ENCODE results near the gene SEL1L2.
A peak's percentile ranks its signal among the peaks of the same experiment; 100 is the strongest.

SEL1L2 gene

DNA sequence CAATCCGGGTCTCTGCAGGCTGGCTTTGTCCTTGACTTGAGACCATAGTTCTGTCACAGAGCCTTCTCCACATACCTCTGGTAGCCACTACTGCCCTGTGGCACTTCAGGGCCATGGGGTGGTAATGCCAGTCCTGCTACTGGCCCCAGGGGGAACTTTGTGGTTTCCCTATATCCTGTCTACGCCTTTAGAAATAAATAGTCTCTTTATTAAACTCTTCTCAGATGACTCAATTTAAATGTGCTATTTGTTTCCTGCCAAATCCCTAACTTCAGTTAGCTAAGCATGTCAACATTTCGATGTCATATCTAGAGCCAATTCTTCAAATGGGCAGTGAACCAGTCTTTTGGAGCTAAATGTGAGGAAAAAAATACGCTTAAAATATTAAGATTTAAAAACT is 60.1 kb downstream of the SEL1L2 start:
- DNase-seq (ENCODE audit: insufficient read length, low spot score) (no peak), FAIRE-seq (no peak)
- TF ChIP-seq, protein P1, sequence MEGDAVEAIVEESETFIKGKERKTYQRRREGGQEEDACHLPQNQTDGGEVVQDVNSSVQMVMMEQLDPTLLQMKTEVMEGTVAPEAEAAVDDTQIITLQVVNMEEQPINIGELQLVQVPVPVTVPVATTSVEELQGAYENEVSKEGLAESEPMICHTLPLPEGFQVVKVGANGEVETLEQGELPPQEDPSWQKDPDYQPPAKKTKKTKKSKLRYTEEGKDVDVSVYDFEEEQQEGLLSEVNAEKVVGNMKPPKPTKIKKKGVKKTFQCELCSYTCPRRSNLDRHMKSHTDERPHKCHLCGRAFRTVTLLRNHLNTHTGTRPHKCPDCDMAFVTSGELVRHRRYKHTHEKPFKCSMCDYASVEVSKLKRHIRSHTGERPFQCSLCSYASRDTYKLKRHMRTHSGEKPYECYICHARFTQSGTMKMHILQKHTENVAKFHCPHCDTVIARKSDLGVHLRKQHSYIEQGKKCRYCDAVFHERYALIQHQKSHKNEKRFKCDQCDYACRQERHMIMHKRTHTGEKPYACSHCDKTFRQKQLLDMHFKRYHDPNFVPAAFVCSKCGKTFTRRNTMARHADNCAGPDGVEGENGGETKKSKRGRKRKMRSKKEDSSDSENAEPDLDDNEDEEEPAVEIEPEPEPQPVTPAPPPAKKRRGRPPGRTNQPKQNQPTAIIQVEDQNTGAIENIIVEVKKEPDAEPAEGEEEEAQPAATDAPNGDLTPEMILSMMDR (IDR thresholded peaks at IDR 0.05; ENCODE audit: insufficient read depth, missing control alignments) = no peak

DNA sequence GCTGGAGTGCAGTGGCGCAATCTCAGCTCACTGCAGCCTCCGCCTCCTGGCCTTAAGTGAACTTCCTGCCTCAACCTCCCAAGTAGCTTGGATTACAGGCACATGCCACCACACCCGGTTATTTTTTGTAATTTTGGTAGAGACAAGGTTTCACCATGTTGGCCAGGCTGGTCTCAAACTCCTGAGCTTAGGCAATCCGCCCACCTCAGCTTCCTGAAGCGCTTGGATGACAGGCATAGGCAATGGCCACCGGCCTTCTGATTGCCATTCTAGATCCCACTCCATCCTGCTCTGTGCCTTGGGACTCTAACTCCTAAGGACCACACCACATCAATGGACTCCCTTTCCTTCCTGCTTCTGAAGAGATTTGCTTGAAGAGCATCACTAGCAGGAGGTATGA is 60.6 kb downstream of the SEL1L2 start:
- DNase-seq (ENCODE audit: insufficient read length, low spot score) (no peak), FAIRE-seq (no peak)
- TF ChIP-seq, protein P1 (IDR thresholded peaks at IDR 0.05; ENCODE audit: insufficient read depth, missing control alignments) = no peak

DNA sequence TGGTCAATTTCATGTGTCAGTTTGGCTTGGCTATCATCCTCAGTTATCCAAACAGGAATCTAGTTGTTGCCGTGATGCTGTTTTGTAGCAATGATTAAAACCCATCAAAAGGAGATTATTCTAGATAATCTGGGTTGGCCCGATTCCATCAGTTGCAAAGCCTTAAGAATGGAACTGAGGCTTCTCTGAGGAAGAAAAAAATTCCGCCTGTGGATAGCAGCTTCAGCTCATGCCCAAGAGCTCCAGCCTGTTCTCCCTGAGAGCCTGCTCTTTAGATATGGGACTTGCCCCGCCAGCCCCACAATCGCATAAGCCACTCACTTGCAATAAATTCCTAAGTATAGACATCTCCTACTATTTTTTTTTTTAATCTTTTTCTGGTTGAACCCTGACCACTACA is 61.5 kb downstream of the SEL1L2 start:
- no peak for DNase-seq (ENCODE audit: insufficient read length, low spot score)
- TF ChIP-seq, protein P1 (IDR thresholded peaks at IDR 0.05; ENCODE audit: insufficient read depth, missing control alignments) = no peak
- FAIRE-seq = peak; percentile 6

DNA sequence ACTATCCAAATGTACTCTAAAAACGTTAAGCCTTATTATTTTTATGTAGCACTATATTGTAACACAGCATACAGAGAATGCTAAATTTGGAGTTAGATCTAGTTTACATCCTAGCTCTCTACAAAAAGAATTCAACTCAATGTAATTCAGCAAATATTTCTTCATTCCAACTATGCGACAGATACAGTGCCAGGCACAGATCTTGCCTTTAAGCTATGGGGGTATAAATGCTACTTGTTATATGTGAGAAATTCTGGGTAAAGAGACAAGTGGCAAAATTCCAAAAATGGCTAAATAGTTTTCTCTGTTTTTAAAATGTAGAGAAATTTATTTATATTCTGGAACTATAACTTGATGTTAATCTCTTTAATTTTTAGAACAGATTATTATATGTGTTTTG is 63.2 kb downstream of the SEL1L2 start:
- FAIRE-seq (no peak), DNase-seq (ENCODE audit: insufficient read length, low spot score) (no peak)
- TF ChIP-seq, protein P1 (IDR thresholded peaks at IDR 0.05; ENCODE audit: insufficient read depth, missing control alignments) = no peak

DNA sequence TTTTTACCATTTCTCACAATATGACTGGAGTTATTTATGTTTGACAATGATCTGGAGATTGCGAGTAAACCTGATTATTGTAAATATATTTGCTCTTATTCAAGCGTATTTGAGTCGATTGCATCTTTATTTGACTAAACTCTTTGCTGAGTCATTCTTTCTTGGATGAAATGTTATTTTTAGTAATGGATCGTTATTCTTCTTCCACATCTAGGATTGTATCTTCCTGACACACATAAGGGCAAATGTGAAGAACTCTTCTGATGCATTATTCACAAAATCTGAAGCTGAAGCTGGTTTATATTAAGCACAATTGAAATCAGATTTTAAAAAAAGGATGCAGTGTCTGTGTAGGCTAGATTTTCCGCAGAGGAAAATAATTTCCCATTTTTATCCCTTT is 68.2 kb downstream of the SEL1L2 start:
- no peak for DNase-seq (ENCODE audit: insufficient read length, low spot score)
- FAIRE-seq = no peak
- TF ChIP-seq, protein P1 (IDR thresholded peaks at IDR 0.05; ENCODE audit: insufficient read depth, missing control alignments) = no peak

DNA sequence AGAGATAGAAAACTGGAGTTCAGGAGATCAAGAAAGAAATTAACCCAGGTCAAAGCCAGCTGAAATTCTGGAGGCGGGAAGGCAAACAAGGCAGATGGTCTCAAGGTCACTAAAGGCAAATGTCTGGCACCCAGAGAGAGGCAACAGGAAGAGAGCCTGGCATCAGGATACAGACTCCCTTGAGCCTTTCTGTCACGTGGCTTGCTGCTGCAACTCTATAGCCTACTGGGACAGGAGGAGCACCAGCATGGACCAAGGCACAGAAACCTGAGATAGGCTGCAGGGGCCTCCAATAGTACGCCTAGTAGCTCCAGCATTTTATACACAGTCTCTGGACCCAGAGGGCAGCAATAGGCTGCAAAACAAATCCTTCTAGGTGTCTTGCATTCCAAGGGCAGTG is 75.1 kb downstream of the SEL1L2 start:
- DNase-seq (ENCODE audit: insufficient read length, low spot score) = no peak
- TF ChIP-seq, protein P1 (IDR thresholded peaks at IDR 0.05; ENCODE audit: insufficient read depth, missing control alignments) = no peak
- FAIRE-seq = no peak

DNA sequence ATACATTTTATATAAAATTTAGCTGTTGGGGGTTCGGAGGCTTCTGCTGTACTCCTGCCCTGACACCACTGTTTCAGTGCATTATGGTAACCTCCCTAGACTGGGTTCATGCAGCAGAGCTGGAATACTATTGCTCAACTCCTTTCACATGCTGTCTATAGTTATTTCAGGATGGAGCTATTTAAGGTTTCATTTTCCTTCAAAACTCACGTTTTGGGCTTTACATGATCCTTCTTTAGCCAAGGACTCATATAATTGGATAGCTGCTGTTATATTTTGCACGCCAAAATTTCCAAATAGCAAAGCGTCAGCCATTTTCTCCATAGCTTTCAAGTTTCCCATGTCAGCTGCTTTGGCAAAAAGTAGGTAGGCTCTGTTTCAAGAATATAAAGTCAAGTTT is 76.8 kb downstream of the SEL1L2 start:
- FAIRE-seq (no peak), DNase-seq (ENCODE audit: insufficient read length, low spot score) (no peak)
- TF ChIP-seq, protein P1 (IDR thresholded peaks at IDR 0.05; ENCODE audit: insufficient read depth, missing control alignments) = no peak

Data from D721Med (cell line).